NCI-H1436 treated with DMSO at 0.1 percent for 48 hours (cell line): ENCODE data around the gene MTHFD1L.

Source experiments
- DNase-seq: peaks from one replicate; lab custom pipeline; 2025; lab: John Stamatoyannopoulos, UW

Gene MTHFD1L

GRCh38 chr6:150991487-150991886 is 126.0 kb downstream of the MTHFD1L start:
- DNase-seq = no peak

- DNase-seq = no peak
These were observed 126.8 kb downstream of the MTHFD1L start for GRCh38 chr6:150992262-150992661.

GRCh38 chr6:150992703-150993102 is 127.2 kb downstream of the MTHFD1L start:
- no peak for DNase-seq

- DNase-seq = no peak
These were observed 127.8 kb downstream of the MTHFD1L start for GRCh38 chr6:150993253-150993652.

- no peak for DNase-seq
These were observed 128.5 kb downstream of the MTHFD1L start for GRCh38 chr6:150994026-150994425.

- DNase-seq = no peak
These were observed 131.5 kb downstream of the MTHFD1L start for GRCh38 chr6:150996968-150997367.

- DNase-seq = no peak
These were observed 133.6 kb downstream of the MTHFD1L start for GRCh38 chr6:150999107-150999506.

GRCh38 chr6:150999576-150999975 is 134.1 kb downstream of the MTHFD1L start:
- DNase-seq = no peak

GRCh38 chr6:151001387-151002056 is 136.0 kb downstream of the MTHFD1L start:
- no peak for DNase-seq

GRCh38 chr6:151002057-151002450 is 136.6 kb downstream of the MTHFD1L start:
- no peak for DNase-seq

GRCh38 chr6:151002491-151002935 is 137.0 kb downstream of the MTHFD1L start:
- no peak for DNase-seq

- DNase-seq = peak; percentile 49
These were observed 139.0 kb downstream of the MTHFD1L start for GRCh38 chr6:151004383-151005024.

- DNase-seq = no peak
These were observed 139.7 kb downstream of the MTHFD1L start for GRCh38 chr6:151005164-151005563.

- DNase-seq = no peak
These were observed 140.6 kb downstream of the MTHFD1L start for GRCh38 chr6:151005896-151006632.

- DNase-seq = no peak
These were observed 141.6 kb downstream of the MTHFD1L start for GRCh38 chr6:151007076-151007475.

- no peak for DNase-seq
These were observed 142.4 kb downstream of the MTHFD1L start for GRCh38 chr6:151007922-151008321.

GRCh38 chr6:151008425-151008824 is 142.9 kb downstream of the MTHFD1L start:
- DNase-seq = no peak

GRCh38 chr6:151009576-151009975 is 144.1 kb downstream of the MTHFD1L start:
- DNase-seq = no peak

- DNase-seq = no peak
These were observed 144.6 kb downstream of the MTHFD1L start for GRCh38 chr6:151010071-151010470.

- no peak for DNase-seq
These were observed 147.1 kb downstream of the MTHFD1L start for GRCh38 chr6:151012321-151013294.

GRCh38 chr6:151014404-151015100 is 149.1 kb downstream of the MTHFD1L start:
- DNase-seq = peak; percentile 12
